Skeletal muscle tissue (tissue), 4 donors: ENCODE data around the gene ANKRD28. TPM values are rescaled to one million over a fixed set of nuclear protein-coding genes. Genes with fewer than 3 reads are reported as not detected.
"Not testable (repeated sequence)": the region's sequence is repeated elsewhere in the genome, so short reads cannot be mapped to it uniquely, and the experiment has no call there.

ENCODE experiments used
- H3K27ac ChIP-seq: one replicate; pipeline ENCODE4 v1.7.0; 2013; ENCODE audit warnings: mild to moderate bottlenecking, low read depth, low read length, inconsistent platforms
- H3K27me3 ChIP-seq, 3 donors: one replicate each; pipeline ENCODE4 v1.7.0; 2013; ENCODE audit warnings: low read length in 3 of 3; ENCODE audit not compliant: control insufficient read depth in 3 of 3, insufficient read depth in 3 of 3
- H3K36me3 ChIP-seq, 3 donors: one replicate each; pipeline ENCODE4 v1.7.0; 2013; ENCODE audit warnings: low read length in 3 of 3; ENCODE audit not compliant: control insufficient read depth in 3 of 3, insufficient read depth in 3 of 3
- H3K4me1 ChIP-seq, 3 donors: one replicate each; pipeline ENCODE4 v1.7.0; 2013; ENCODE audit warnings: low read length in 3 of 3, mild to moderate bottlenecking in 3 of 3; ENCODE audit not compliant: control insufficient read depth in 3 of 3, insufficient read depth in 3 of 3
- H3K4me3 ChIP-seq, 3 donors: one replicate each; pipeline ENCODE4 v1.7.0; 2013; ENCODE audit warnings: low read length in 3 of 3
- H3K9ac ChIP-seq, 3 donors: one replicate each; pipeline ENCODE4 v1.7.0; 2013; ENCODE audit warnings: low read length in 3 of 3, mild to moderate bottlenecking in 3 of 3, moderate library complexity in 2 of 3, low read depth in 1 of 3
- H3K9me3 ChIP-seq, 3 donors: one replicate each; pipeline ENCODE4 v1.7.0; 2013; ENCODE audit warnings: low read length in 3 of 3; ENCODE audit not compliant: control insufficient read depth in 3 of 3
- total RNA-seq: library from RNA; depleted of rRNA; stranded (reverse); fragments of >200 nt; gene quantifications from one replicate; pipeline ENCODE4 v1.2.3, GENCODE V29; 2014
- donor health status: Osteomylitis.

The ANKRD28 gene
- total RNA-seq, 1 donor from 2014 or later = 43.8 TPM

GRCh38 chr3:15757824-15758223 lies 40.0 kb downstream of the ANKRD28 start:
- Histone ChIP-seq H3K4me1 (peaks cover 3 to 13% (median 6%) of the 10 kb centered on the region in 3 donors), H3K27me3 (no peaks in the 10 kb centered on the region), H3K27ac (peak overlapping the region; percentile 5), H3K4me3 (no peak overlapping the region), H3K9ac (no peak overlapping the region), H3K9me3 (no peaks in the 10 kb centered on the region), H3K36me3 (no peaks in the 10 kb centered on the region)

GRCh38 chr3:15756505-15756904 lies 41.3 kb downstream of the ANKRD28 start:
- H3K36me3 ChIP-seq = no peaks in the 10 kb centered on the region
- H3K27me3 ChIP-seq = no peaks in the 10 kb centered on the region
- no peak overlapping the region for H3K9ac ChIP-seq
- peaks cover 3 to 16% (median 10%) of the 10 kb centered on the region in 3 donors for H3K4me1 ChIP-seq
- no peaks in the 10 kb centered on the region for H3K9me3 ChIP-seq
- H3K4me3 ChIP-seq = no peak overlapping the region
- no peak overlapping the region for H3K27ac ChIP-seq

DNA sequence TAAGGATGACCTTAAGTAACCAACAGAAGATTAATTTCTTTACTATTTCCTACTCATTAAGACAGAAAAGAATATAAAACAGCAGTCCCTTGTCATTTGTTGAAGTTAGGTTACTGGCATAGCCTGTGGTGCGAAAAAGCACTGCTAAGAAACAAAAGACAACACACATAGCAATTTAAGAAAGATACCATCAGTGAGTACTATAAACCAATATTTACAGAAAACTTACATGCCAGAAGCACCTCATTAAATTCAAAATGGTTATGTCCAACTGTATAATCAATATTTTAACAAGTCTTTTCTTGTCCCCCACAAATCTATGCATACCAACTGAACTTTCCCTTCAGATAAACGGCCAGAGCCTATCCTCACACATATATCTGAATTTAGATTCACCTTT lies 42.0 kb downstream of the ANKRD28 start:
- H3K27me3 ChIP-seq = no peaks in the 10 kb centered on the region
- no peaks in the 10 kb centered on the region for H3K9me3 ChIP-seq
- H3K4me1 ChIP-seq = peaks cover 3 to 16% (median 10%) of the 10 kb centered on the region in 3 donors
- H3K27ac ChIP-seq = no peak overlapping the region
- no peak overlapping the region for H3K9ac ChIP-seq
- peaks cover 0 to 4% (median 0%) of the 10 kb centered on the region in 3 donors for H3K36me3 ChIP-seq
- no peak overlapping the region for H3K4me3 ChIP-seq

GRCh38 chr3:15755181-15755580 lies 42.6 kb downstream of the ANKRD28 start:
- Histone ChIP-seq H3K4me3 (no peak overlapping the region), H3K9me3 (no peaks in the 10 kb centered on the region), H3K4me1 (peaks cover 3 to 16% (median 10%) of the 10 kb centered on the region in 3 donors), H3K27me3 (no peaks in the 10 kb centered on the region), H3K27ac (no peak overlapping the region), H3K36me3 (peaks cover 0 to 9% (median 5%) of the 10 kb centered on the region in 3 donors), H3K9ac (no peak overlapping the region)

DNA sequence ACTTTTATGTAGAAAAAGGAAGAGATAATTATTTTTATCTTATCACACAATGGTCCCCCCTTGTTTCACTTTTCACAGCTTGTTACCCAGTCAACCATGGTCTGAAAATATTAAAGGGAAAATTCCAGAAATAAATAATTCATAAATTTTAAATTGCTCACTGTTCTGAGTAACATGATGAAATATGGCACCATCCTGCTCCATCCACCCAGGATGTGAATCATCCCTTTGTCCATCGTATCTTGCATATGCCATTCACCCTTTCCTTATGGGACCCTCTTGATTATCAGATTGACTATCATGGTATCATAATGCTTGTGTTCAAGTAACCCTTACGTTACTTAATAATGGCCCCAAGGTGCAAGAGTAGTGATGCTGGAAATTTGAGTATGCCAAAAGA lies 43.7 kb downstream of the ANKRD28 start:
- Histone ChIP-seq H3K4me3 (no peak overlapping the region), H3K27ac (no peak overlapping the region), H3K9me3 (no peaks in the 10 kb centered on the region), H3K27me3 (no peaks in the 10 kb centered on the region), H3K4me1 (peaks cover 3 to 16% (median 10%) of the 10 kb centered on the region in 3 donors), H3K9ac (no peak overlapping the region), H3K36me3 (peaks cover 4 to 16% (median 8%) of the 10 kb centered on the region in 3 donors)

- H3K27ac ChIP-seq = no peak overlapping the region
Measured at GRCh38 chr3:15753056-15753710, 44.6 kb downstream of the ANKRD28 start.

DNA sequence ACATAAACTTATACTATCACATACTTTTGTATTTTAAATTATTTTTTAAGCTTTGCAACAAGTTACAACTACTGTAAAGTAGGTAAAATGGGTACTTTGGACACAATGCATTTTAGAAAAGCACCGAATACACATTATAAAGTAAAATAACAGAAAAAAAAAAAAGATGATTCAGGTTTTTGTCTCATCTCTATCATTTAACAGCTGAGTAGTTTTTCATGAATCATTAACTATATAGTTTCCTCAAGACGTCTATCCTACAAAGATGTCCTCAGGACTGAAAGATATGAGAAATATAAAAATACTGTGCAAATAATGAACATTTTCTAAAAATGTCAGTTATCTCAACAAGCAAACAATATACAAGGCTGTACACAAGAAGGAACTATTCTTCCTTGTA lies 46.9 kb downstream of the ANKRD28 start:
- Histone ChIP-seq H3K9ac (no peak overlapping the region), H3K36me3 (peaks cover 4 to 16% (median 13%) of the 10 kb centered on the region in 3 donors), H3K27ac (no peak overlapping the region), H3K27me3 (no peaks in the 10 kb centered on the region), H3K9me3 (no peaks in the 10 kb centered on the region), H3K4me1 (peaks cover 0 to 12% (median 10%) of the 10 kb centered on the region in 3 donors), H3K4me3 (no peak overlapping the region)

More at GRCh38 chr3:15753056-15753710, 44.6 kb downstream of the ANKRD28 start:
- Histone ChIP-seq H3K36me3 (peaks cover 4 to 16% (median 8%) of the 10 kb centered on the region in 3 donors), H3K4me1 (peaks cover 0 to 15% (median 10%) of the 10 kb centered on the region in 3 donors), H3K4me3 (no peak overlapping the region), H3K27me3 (no peaks in the 10 kb centered on the region), H3K9me3 (no peaks in the 10 kb centered on the region), H3K9ac (no peak overlapping the region)

- Histone ChIP-seq H3K9me3 (no peaks in the 10 kb centered on the region), H3K4me3 (no peak overlapping the region), H3K9ac (no peak overlapping the region), H3K27me3 (no peaks in the 10 kb centered on the region), H3K36me3 (peaks cover 4 to 16% (median 14%) of the 10 kb centered on the region in 3 donors), H3K4me1 (peaks cover 0 to 12% (median 10%) of the 10 kb centered on the region in 3 donors), H3K27ac (no peak overlapping the region)
Measured at GRCh38 chr3:15750143-15750542, 47.6 kb downstream of the ANKRD28 start.

GRCh38 chr3:15745896-15746295 lies 51.9 kb downstream of the ANKRD28 start:
- not testable (repeated sequence) for H3K27me3 ChIP-seq, H3K4me1 ChIP-seq, H3K27ac ChIP-seq, H3K9me3 ChIP-seq, H3K4me3 ChIP-seq, H3K9ac ChIP-seq
- H3K36me3 ChIP-seq = peaks cover 4 to 14% (median 13%) of the 10 kb centered on the region in 3 donors

GRCh38 chr3:15744176-15744575 lies 53.6 kb downstream of the ANKRD28 start:
- Histone ChIP-seq H3K9me3 (no peaks in the 10 kb centered on the region), H3K27ac (no peak overlapping the region), H3K27me3 (no peaks in the 10 kb centered on the region), H3K4me1 (no peaks in the 10 kb centered on the region), H3K9ac (no peak overlapping the region), H3K4me3 (no peak overlapping the region), H3K36me3 (peaks cover 0 to 6% (median 0%) of the 10 kb centered on the region in 3 donors)
